Neuronal stem cell (in vitro differentiated cells): ENCODE results near the gene BCL2L13.

ENCODE experiments used
- DNase-seq: peaks from one replicate; pipeline ENCODE4 v3.0.0-alpha.2; 2013; ENCODE audit warnings: low spot score
- H2AFZ ChIP-seq: one replicate; pipeline ENCODE4 v1.6.1; 2013; ENCODE audit warnings: mild to moderate bottlenecking, low read length, inconsistent platforms
- H2AK5ac ChIP-seq: 2 replicates; pipeline ENCODE4 v1.6.1; 2013; ENCODE audit warnings: low read depth, mild to moderate bottlenecking, inconsistent platforms, low read length, moderate library complexity, mixed read lengths
- H2BK120ac ChIP-seq: 2 replicates; pipeline ENCODE4 v1.6.1; 2013; ENCODE audit warnings: low read depth, mild to moderate bottlenecking, inconsistent platforms, low read length, moderate library complexity, mixed read lengths
- H2BK12ac ChIP-seq: one replicate; pipeline ENCODE4 v1.6.1; 2013; ENCODE audit warnings: low read length, inconsistent platforms
- H2BK15ac ChIP-seq: 2 replicates; pipeline ENCODE4 v1.6.1; 2013; ENCODE audit warnings: mild to moderate bottlenecking, low read length, inconsistent platforms, mixed read lengths
- H2BK5ac ChIP-seq: one replicate; pipeline ENCODE4 v1.6.1; 2013; ENCODE audit warnings: inconsistent platforms, mild to moderate bottlenecking, low read length, moderate library complexity
- H3K14ac ChIP-seq: one replicate; pipeline ENCODE4 v1.6.1; 2013; ENCODE audit warnings: low read length, inconsistent platforms
- H3K18ac ChIP-seq: 2 replicates; pipeline ENCODE4 v1.6.1; 2013; ENCODE audit warnings: low read length, inconsistent platforms
- H3K23ac ChIP-seq: 2 replicates; pipeline ENCODE4 v1.6.1; 2013; ENCODE audit warnings: low read depth, mild to moderate bottlenecking, mixed read lengths, low read length, inconsistent platforms; ENCODE audit not compliant: poor library complexity
- H3K27ac ChIP-seq: replicated peaks from 3 replicates; pipeline ENCODE4 v1.5.1; 2013; ENCODE audit warnings: low read length, inconsistent platforms
- H3K27me3 ChIP-seq, 3 experiments: 2 replicates each; pipeline ENCODE4 v1.6.1; 2013; ENCODE audit warnings: low read length in 3 of 3, mild to moderate bottlenecking in 2 of 3, inconsistent platforms in 1 of 3, low read depth in 1 of 3, mixed read lengths in 1 of 3, moderate library complexity in 1 of 3; ENCODE audit not compliant: control insufficient read depth in 3 of 3, insufficient read depth in 3 of 3
- H3K36me3 ChIP-seq, 2 donors: replicated peaks in 1 of 2; 2 replicates each; pipeline ENCODE4 v1.6.1; 2013; ENCODE audit warnings: low read length in 2 of 2; ENCODE audit not compliant: control insufficient read depth in 2 of 2, insufficient read depth in 2 of 2
- H3K4ac ChIP-seq: 2 replicates; pipeline ENCODE4 v1.6.1; 2013; ENCODE audit warnings: inconsistent platforms, mild to moderate bottlenecking, low read length, moderate library complexity
- H3K4me1 ChIP-seq, 2 donors: 1 replicate in 1 of 2; 2 replicates in 1 of 2; pipeline ENCODE4 v1.6.1; 2013; ENCODE audit warnings: low read length in 2 of 2, low read depth in 1 of 2; ENCODE audit not compliant: control insufficient read depth in 2 of 2, insufficient read depth in 1 of 2
- H3K4me2 ChIP-seq: one replicate; pipeline ENCODE4 v1.6.1; 2013; ENCODE audit warnings: mild to moderate bottlenecking, low read length, inconsistent platforms; ENCODE audit not compliant: insufficient read depth, poor library complexity, severe bottlenecking
- H3K4me3 ChIP-seq, 2 donors: 2 replicates each; pipeline ENCODE4 v1.5.1; 2013; ENCODE audit warnings: low read length in 2 of 2, mild to moderate bottlenecking in 2 of 2, inconsistent platforms in 1 of 2, moderate library complexity in 1 of 2
- H3K79me1 ChIP-seq: one replicate; pipeline ENCODE4 v1.6.1; 2013; ENCODE audit warnings: low read depth, mild to moderate bottlenecking, inconsistent platforms, low read length, moderate library complexity
- H3K9ac ChIP-seq: one replicate; pipeline ENCODE4 v1.6.1; 2013; ENCODE audit warnings: mild to moderate bottlenecking, low read depth, low read length, inconsistent platforms; ENCODE audit not compliant: poor library complexity
- H3K9me3 ChIP-seq, 2 donors: replicated peaks in 1 of 2; 2 replicates each; pipeline versions ENCODE3 to v1.6.1; 2013; ENCODE audit warnings: low read length in 2 of 2, mild to moderate bottlenecking in 2 of 2, inconsistent platforms in 1 of 2, low read depth in 1 of 2, mixed read lengths in 1 of 2, moderate library complexity in 1 of 2; ENCODE audit not compliant: control insufficient read depth in 2 of 2, insufficient read depth in 1 of 2
- H4K8ac ChIP-seq: one replicate; pipeline ENCODE4 v1.6.1; 2013; ENCODE audit warnings: low read depth, mild to moderate bottlenecking, inconsistent platforms, low read length, moderate library complexity
- H4K91ac ChIP-seq: one replicate; pipeline ENCODE4 v1.6.1; 2013; ENCODE audit warnings: low read length, low read depth, mild to moderate bottlenecking, inconsistent platforms; ENCODE audit not compliant: poor library complexity
- WGBS, 2 donors: extraction: QIAGEN DNeasy Blood & Tissue Kit; methylation state at CpG; one replicate each; pipeline ENCODE4 v1.1.7; 2013; ENCODE audit warnings: missing lambda C conversion rate in 2 of 2, mixed read lengths in 1 of 2; ENCODE audit not compliant: insufficient read length in 2 of 2, insufficient replicate concordance in 1 of 2; ENCODE audit errors: extremely low coverage in 2 of 2; 5-methylcytosine and 5-hydroxymethylcytosine counted together

The BCL2L13 gene

GRCh38 chr22:17596226-17596625, 42.3 kb upstream of the BCL2L13 start:
- Histone ChIP-seq H2BK120ac (no peak overlapping the region), H3K36me3 (peaks cover 38 to 95% of the 10 kb centered on the region in 2 donors), H3K27me3 (no peaks in the 10 kb centered on the region), H3K9ac (no peak overlapping the region), H2AFZ (no peak overlapping the region), H3K14ac (no peak overlapping the region), H3K27ac (no peak overlapping the region), H4K8ac (no peak overlapping the region), H3K4me2 (no peak overlapping the region), H3K18ac (no peak overlapping the region), H4K91ac (no peak overlapping the region), H3K4ac (no peak overlapping the region), H2BK15ac (no peak overlapping the region), H3K4me1 (no peaks in the 10 kb centered on the region), H2BK12ac (no peak overlapping the region), H2AK5ac (no peak overlapping the region), H3K23ac (no peak overlapping the region), H3K79me1 (peaks cover 2% of the 10 kb centered on the region), H2BK5ac (no peak overlapping the region), H3K9me3 (peaks cover 0 to 13% of the 10 kb centered on the region in 2 donors), H3K4me3 (no peak overlapping the region)
- no CpG with 5 or more reads among the region's 6 CpGs for WGBS, 2 donors
- DNase-seq, result no peak

DNA sequence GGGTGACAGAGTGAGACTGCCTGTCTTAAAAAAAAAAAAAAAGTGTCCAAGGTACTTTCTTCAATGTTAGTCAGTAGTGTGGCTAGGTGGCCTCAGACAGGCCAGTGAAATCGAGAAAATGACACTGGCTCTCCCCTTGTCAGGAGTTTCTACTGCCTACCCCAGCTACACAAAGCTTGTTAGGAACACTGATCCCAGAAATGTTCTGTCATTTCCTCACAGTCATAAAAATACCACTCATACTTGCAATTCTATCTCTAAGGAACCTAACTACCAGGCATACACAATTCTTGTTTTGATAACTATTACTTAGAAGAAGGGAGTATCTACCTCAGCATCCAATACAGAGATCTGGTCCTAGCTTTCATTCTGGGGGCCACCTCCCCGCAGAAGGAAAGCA, 41.3 kb upstream of the BCL2L13 start:
- H3K14ac ChIP-seq, result no peak overlapping the region
- no peak overlapping the region for H2AK5ac ChIP-seq
- no peak overlapping the region for H2BK5ac ChIP-seq
- H3K4me3 ChIP-seq, result no peak overlapping the region
- H3K27ac ChIP-seq, result no peak overlapping the region
- no peak overlapping the region for H2BK12ac ChIP-seq
- H3K9me3 ChIP-seq, result peaks cover 0 to 13% of the 10 kb centered on the region in 2 donors
- peaks cover 35 to 93% of the 10 kb centered on the region in 2 donors for H3K36me3 ChIP-seq
- H3K23ac ChIP-seq, result no peak overlapping the region
- no peak overlapping the region for H2AFZ ChIP-seq
- peaks cover 2% of the 10 kb centered on the region for H3K79me1 ChIP-seq
- H3K18ac ChIP-seq, result no peak overlapping the region
- H4K91ac ChIP-seq, result no peak overlapping the region
- H2BK120ac ChIP-seq, result no peak overlapping the region
- H3K4ac ChIP-seq, result no peak overlapping the region
- no peak overlapping the region for H3K9ac ChIP-seq
- no peak for DNase-seq
- no peaks in the 10 kb centered on the region for H3K4me1 ChIP-seq
- WGBS, 2 donors, result no CpG with 5 or more reads among the region's 2 CpGs
- no peaks in the 10 kb centered on the region for H3K27me3 ChIP-seq
- H3K4me2 ChIP-seq, result no peak overlapping the region
- no peak overlapping the region for H4K8ac ChIP-seq
- H2BK15ac ChIP-seq, result no peak overlapping the region

DNA sequence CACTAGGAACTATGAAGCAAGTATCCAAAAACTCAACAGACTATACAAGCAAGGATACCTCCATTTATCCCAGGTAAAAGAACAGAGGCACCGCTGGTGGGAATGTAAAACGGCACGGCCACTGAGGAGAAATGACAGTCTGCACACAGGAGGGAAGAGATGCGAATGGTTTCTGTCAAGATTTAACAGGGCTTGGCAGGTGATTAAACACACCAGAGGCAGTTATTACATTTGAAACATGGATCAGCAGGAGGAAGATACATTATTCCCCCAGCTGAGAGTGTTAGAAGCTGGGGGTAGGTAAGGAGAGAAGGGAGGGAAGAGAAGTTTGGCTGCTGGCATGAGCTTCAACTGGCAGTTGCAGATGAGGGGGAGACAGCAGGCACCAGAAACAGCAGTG, 40.2 kb upstream of the BCL2L13 start:
- Histone ChIP-seq H3K9me3 (peaks cover 0 to 13% of the 10 kb centered on the region in 2 donors), H3K14ac (no peak overlapping the region), H4K8ac (no peak overlapping the region), H2AFZ (no peak overlapping the region), H3K27me3 (no peaks in the 10 kb centered on the region), H2BK5ac (no peak overlapping the region), H2BK12ac (no peak overlapping the region), H2AK5ac (no peak overlapping the region), H3K4me1 (no peaks in the 10 kb centered on the region), H3K23ac (no peak overlapping the region), H3K4me2 (no peak overlapping the region), H2BK120ac (no peak overlapping the region), H3K36me3 (peaks cover 29 to 85% of the 10 kb centered on the region in 2 donors), H4K91ac (no peak overlapping the region), H2BK15ac (no peak overlapping the region), H3K27ac (no peak overlapping the region), H3K79me1 (peaks cover 2% of the 10 kb centered on the region), H3K9ac (no peak overlapping the region), H3K4ac (no peak overlapping the region), H3K18ac (no peak overlapping the region), H3K4me3 (no peak overlapping the region)
- no peak for DNase-seq
- WGBS, 2 donors, result no CpG with 5 or more reads among the region's 4 CpGs

GRCh38 chr22:17601031-17601430, 37.5 kb upstream of the BCL2L13 start:
- H3K9ac ChIP-seq, result no peak overlapping the region
- peaks cover 0 to 13% of the 10 kb centered on the region in 2 donors for H3K9me3 ChIP-seq
- H3K4me2 ChIP-seq, result no peak overlapping the region
- no peak overlapping the region for H3K23ac ChIP-seq
- H3K4me3 ChIP-seq, result no peak overlapping the region
- H3K27me3 ChIP-seq, result no peaks in the 10 kb centered on the region
- H2AFZ ChIP-seq, result no peak overlapping the region
- no peak for DNase-seq
- no peak overlapping the region for H3K18ac ChIP-seq
- H3K27ac ChIP-seq, result no peak overlapping the region
- WGBS, 2 donors, result no CpG with 5 or more reads among the region's 3 CpGs
- no peak overlapping the region for H3K14ac ChIP-seq
- H3K4me1 ChIP-seq, result no peaks in the 10 kb centered on the region
- no peak overlapping the region for H4K8ac ChIP-seq
- H4K91ac ChIP-seq, result no peak overlapping the region
- H2AK5ac ChIP-seq, result no peak overlapping the region
- peaks cover 21 to 78% of the 10 kb centered on the region in 2 donors for H3K36me3 ChIP-seq
- no peak overlapping the region for H2BK120ac ChIP-seq
- no peak overlapping the region for H2BK5ac ChIP-seq
- H3K4ac ChIP-seq, result no peak overlapping the region
- no peak overlapping the region for H2BK15ac ChIP-seq
- no peaks in the 10 kb centered on the region for H3K79me1 ChIP-seq
- no peak overlapping the region for H2BK12ac ChIP-seq
